Nephron progenitor cell (in vitro differentiated cells): ENCODE measurements around the gene SLC16A11.
"Not testable (repeated sequence)": the region's sequence is repeated elsewhere in the genome, so short reads cannot be mapped to it uniquely, and the experiment has no call there.

Experiments
- DNase-seq: peaks from one replicate; pipeline ENCODE4 v3.0.0; 2021
- H3K27ac Mint-ChIP-seq: 2 replicates; pipeline ENCODE4 v1.8.0; 2021; ENCODE audit warnings: mild to moderate bottlenecking, moderate library complexity, mixed read lengths
- H3K27me3 Mint-ChIP-seq: 2 replicates; pipeline ENCODE4 v1.8.0; 2021; ENCODE audit warnings: mild to moderate bottlenecking, low read depth, mixed read lengths; ENCODE audit not compliant: poor library complexity
- H3K36me3 Mint-ChIP-seq: 2 replicates; pipeline ENCODE4 v1.8.0; 2021; ENCODE audit warnings: low read depth, mixed read lengths
- H3K4me1 Mint-ChIP-seq: 2 replicates; pipeline ENCODE4 v1.8.0; 2021; ENCODE audit warnings: mixed read lengths
- H3K4me3 Mint-ChIP-seq: 2 replicates; pipeline ENCODE4 v1.8.0; 2021; ENCODE audit warnings: mild to moderate bottlenecking, moderate library complexity, mixed read lengths
- H3K9me3 Mint-ChIP-seq: 2 replicates; pipeline ENCODE4 v1.8.0; 2021; ENCODE audit warnings: mild to moderate bottlenecking, moderate library complexity, mixed read lengths
- CTCF ChIP-seq: fragments of 200-600 bp; sonication (generic); IDR thresholded peaks from 2 replicates; pipeline ENCODE4 v1.5.0; 2021; ENCODE audit warnings: antibody characterized with exemption

The SLC16A11 gene

GRCh38 chr17:7060165-7060891 is 16.4 kb upstream of the SLC16A11 start:
- peaks cover 16% of the 10 kb centered on the region for H3K4me1 Mint-ChIP-seq
- DNase-seq, result no peak
- no peak for TF ChIP-seq CTCF
- no peak overlapping the region for H3K27ac Mint-ChIP-seq
- no peaks in the 10 kb centered on the region for H3K27me3 Mint-ChIP-seq
- H3K36me3 Mint-ChIP-seq, result no peaks in the 10 kb centered on the region
- H3K9me3 Mint-ChIP-seq, result no peaks in the 10 kb centered on the region
- no peak overlapping the region for H3K4me3 Mint-ChIP-seq

- H3K9me3 Mint-ChIP-seq, result no peaks in the 10 kb centered on the region
- no peak for DNase-seq
- H3K27ac Mint-ChIP-seq, result peak overlapping the region; percentile 26
- H3K4me1 Mint-ChIP-seq, result peaks cover 24% of the 10 kb centered on the region
- H3K36me3 Mint-ChIP-seq, result no peaks in the 10 kb centered on the region
- H3K4me3 Mint-ChIP-seq, result no peak overlapping the region
- no peaks in the 10 kb centered on the region for H3K27me3 Mint-ChIP-seq
- no peak for TF ChIP-seq CTCF
Measured at GRCh38 chr17:7058831-7059447, 15.0 kb upstream of the SLC16A11 start.

GRCh38 chr17:7056386-7056785 is 12.5 kb upstream of the SLC16A11 start:
- no peak overlapping the region for H3K4me3 Mint-ChIP-seq

GRCh38 chr17:7050583-7050982 is 6.7 kb upstream of the SLC16A11 start:
- not testable (repeated sequence) for DNase-seq, H3K27me3 Mint-ChIP-seq, H3K36me3 Mint-ChIP-seq, H3K9me3 Mint-ChIP-seq, H3K4me3 Mint-ChIP-seq, H3K27ac Mint-ChIP-seq
- peaks cover 48% of the 10 kb centered on the region for H3K4me1 Mint-ChIP-seq

More at GRCh38 chr17:7056386-7056785, 12.5 kb upstream of the SLC16A11 start:
- H3K4me1 Mint-ChIP-seq, result peaks cover 20% of the 10 kb centered on the region
- no peaks in the 10 kb centered on the region for H3K36me3 Mint-ChIP-seq
- H3K9me3 Mint-ChIP-seq, result no peaks in the 10 kb centered on the region
- H3K27me3 Mint-ChIP-seq, result no peaks in the 10 kb centered on the region
- DNase-seq, result no peak
- H3K27ac Mint-ChIP-seq, result no peak overlapping the region
- TF ChIP-seq CTCF, result no peak

GRCh38 chr17:7048968-7049367 is 5.1 kb upstream of the SLC16A11 start:
- TF ChIP-seq CTCF, result no peak
- H3K27ac Mint-ChIP-seq, result no peak overlapping the region
- peaks cover 15% of the 10 kb centered on the region for H3K27me3 Mint-ChIP-seq
- peaks cover 37% of the 10 kb centered on the region for H3K4me1 Mint-ChIP-seq
- H3K4me3 Mint-ChIP-seq, result no peak overlapping the region
- no peaks in the 10 kb centered on the region for H3K9me3 Mint-ChIP-seq
- no peak for DNase-seq
- H3K36me3 Mint-ChIP-seq, result no peaks in the 10 kb centered on the region

- Mint-ChIP-seq H3K4me1 (peaks cover 33% of the 10 kb centered on the region), H3K4me3 (peak overlapping the region; percentile 84), H3K27me3 (peaks cover 21% of the 10 kb centered on the region), H3K27ac (no peak overlapping the region), H3K36me3 (no peaks in the 10 kb centered on the region), H3K9me3 (no peaks in the 10 kb centered on the region)
- TF ChIP-seq CTCF, result no peak
- no peak for DNase-seq
Measured at GRCh38 chr17:7047566-7047965, 3.7 kb upstream of the SLC16A11 start.

- peaks cover 38% of the 10 kb centered on the region for H3K4me1 Mint-ChIP-seq
- peak overlapping the region; percentile 84 for H3K4me3 Mint-ChIP-seq
- H3K9me3 Mint-ChIP-seq, H3K36me3 Mint-ChIP-seq: not testable (repeated sequence)
- peak; percentile 33 for DNase-seq
- H3K27me3 Mint-ChIP-seq, result peaks cover 27% of the 10 kb centered on the region
- peak overlapping the region; percentile 14 for H3K27ac Mint-ChIP-seq
Measured at GRCh38 chr17:7046725-7047397, 3.0 kb upstream of the SLC16A11 start.
